K562 (cell line): ENCODE data around the gene FBXL2. TPM values are rescaled to one million over a fixed set of nuclear protein-coding genes. Genes with fewer than 3 reads are reported as not detected.

Experiments used
- ATAC-seq: fragments of 200-7000 bp; cut with Tn5 transposase; 3 replicates; pipeline ENCODE4 v1.9.1; 2020; ENCODE audit warnings: moderate library complexity
- BruUV-seq: library from RNA; stranded (reverse); fragments of 400-500 nt; replicated peaks from 2 replicates; lab custom pipeline; 2021; lab: Mats Ljungman, UMichigan
- CTCF ChIA-PET: fragments of 300-600 bp; formaldehyde crosslinking; extraction: SDS; loops from one replicate; lab custom pipeline; 2021; ENCODE audit warnings: low intra/inter-chr PET ratio; lab: Yijun Ruan, JAX
- POLR2A ChIA-PET: fragments of 300-600, 350-650 bp; sonication (Branson Sonifier 250); formaldehyde crosslinking; extraction: SDS; loops from one replicate; lab custom pipeline; 2021; ENCODE audit warnings: antibody characterized with exemption, inconsistent platforms; lab: Yijun Ruan, JAX
- DNase-seq, 4 experiments: peaks; one replicate each; pipeline versions ENCODE4 v3.0.0 to v3.0.0-alpha.2; 2011 to 2018; ENCODE audit warnings: low spot score in 3 of 4, mixed read lengths in 3 of 4; ENCODE audit errors: extremely low read depth in 1 of 4
- FAIRE-seq: peaks from 2 replicates; lab custom pipeline; 2011; peaks lifted over from hg19 to GRCh38; lab: Jason Lieb, UNC
- H2AFZ ChIP-seq: 2 replicates; pipeline ENCODE4 v1.6.0; 2011; ENCODE audit warnings: low read depth, low read length, control low read depth, inconsistent platforms
- H3K27ac ChIP-seq: fragments of 200-600 bp; 3 replicates; pipeline ENCODE4 v1.8.0; 2011; ENCODE audit warnings: low read depth, mild to moderate bottlenecking, control low read depth, inconsistent platforms, low read length, moderate library complexity, mixed read lengths; ENCODE audit errors: extremely low read depth
- H3K27me3 ChIP-seq, 2 experiments: fragments of 300-600 bp in 1 of 2; 2 replicates in 1 of 2; 3 replicates in 1 of 2; pipeline versions ENCODE4 v1.6.0 to v1.8.0; 2011; ENCODE audit warnings: inconsistent platforms in 2 of 2, low read length in 2 of 2, mild to moderate bottlenecking in 1 of 2, mixed read lengths in 1 of 2, moderate library complexity in 1 of 2; ENCODE audit not compliant: control insufficient read depth in 2 of 2, insufficient read depth in 2 of 2
- H3K36me3 ChIP-seq: fragments of 300-600 bp; 3 replicates; pipeline ENCODE4 v1.8.0; 2011; ENCODE audit warnings: mild to moderate bottlenecking, low read length, inconsistent platforms; ENCODE audit not compliant: control insufficient read depth, insufficient read depth
- H3K4me1 ChIP-seq, 2 experiments: fragments of 200-600 bp in 1 of 2; replicated peaks in 1 of 2; 2 replicates in 1 of 2; 3 replicates in 1 of 2; pipeline versions ENCODE4 v1.5.1 to v1.8.0; 2011; ENCODE audit warnings: inconsistent platforms in 2 of 2, low read length in 2 of 2, mild to moderate bottlenecking in 1 of 2, mixed read lengths in 1 of 2, moderate library complexity in 1 of 2; ENCODE audit not compliant: control insufficient read depth in 2 of 2, insufficient read depth in 2 of 2
- H3K4me2 ChIP-seq: 2 replicates; pipeline ENCODE4 v1.6.1; 2011; ENCODE audit warnings: low read length, control low read depth, inconsistent platforms, mixed read lengths; ENCODE audit not compliant: insufficient read depth
- H3K4me3 ChIP-seq: fragments of 200-600 bp; sonication (generic), shearing (Covaris generic); 2 replicates; pipeline ENCODE4 v1.5.1; 2016; ENCODE audit warnings: control low read depth, inconsistent platforms
- H3K79me2 ChIP-seq: fragments of 200-600 bp; 3 replicates; pipeline ENCODE4 v1.8.0; 2011; ENCODE audit warnings: low read length, inconsistent platforms; ENCODE audit not compliant: control insufficient read depth, insufficient read depth
- H3K9ac ChIP-seq, 2 experiments: 2 replicates each; pipeline versions ENCODE4 v1.6.0 to v1.6.1; 2011; ENCODE audit warnings: low read depth in 2 of 2, low read length in 2 of 2, control low read depth in 1 of 2, inconsistent platforms in 1 of 2, mild to moderate bottlenecking in 1 of 2, mixed read lengths in 1 of 2; ENCODE audit not compliant: insufficient read depth in 1 of 2
- H3K9me1 ChIP-seq: one replicate; pipeline ENCODE4 v1.6.0; 2011; ENCODE audit warnings: inconsistent platforms, mild to moderate bottlenecking, low read length, moderate library complexity; ENCODE audit not compliant: control insufficient read depth, insufficient read depth
- H3K9me3 ChIP-seq: replicated peaks from 2 replicates; pipeline ENCODE4 v1.5.1; 2011; ENCODE audit warnings: low read depth, low read length, inconsistent platforms; ENCODE audit not compliant: control insufficient read depth, insufficient read depth
- H4K20me1 ChIP-seq: replicated peaks from 2 replicates; pipeline ENCODE4 v1.6.1; 2011; ENCODE audit warnings: low read length, inconsistent platforms, mixed read lengths; ENCODE audit not compliant: control insufficient read depth, insufficient read depth
- MTF1 ChIP-seq: fragments of 250-450 bp; sonication (Bioruptor Pico); IDR thresholded peaks from 2 replicates; pipeline ENCODE4 v1.9.0; 2021; ENCODE audit warnings: moderate library complexity, mild to moderate bottlenecking, inconsistent platforms, borderline replicate concordance
- POU5F1 ChIP-seq: fragments of 150-350 bp; IDR thresholded peaks from 2 replicates; pipeline ENCODE4 v1.6.1; 2014; ENCODE audit warnings: borderline replicate concordance, low read length, low read depth, mild to moderate bottlenecking; ENCODE audit not compliant: partially characterized antibody
- PTTG1 ChIP-seq: fragments of 450-650 bp; IDR thresholded peaks from 2 replicates; pipeline ENCODE4 v1.6.1; 2016; ENCODE audit warnings: low read depth, mild to moderate bottlenecking, missing genetic modification characterization, missing compliant biosample characterization
- SPI1 ChIP-seq: IDR thresholded peaks from 2 replicates; pipeline ENCODE4 v1.6.1; 2011; ENCODE audit warnings: low read depth, low read length, control low read depth, borderline replicate concordance
- ZNF398 ChIP-seq: fragments of 250-450 bp; sonication (Bioruptor Pico); IDR thresholded peaks from 2 replicates; pipeline ENCODE4 v1.8.0; 2021; ENCODE audit warnings: moderate library complexity, mild to moderate bottlenecking, inconsistent platforms
- WGBS: fragments of 100-300 bp; shearing (Covaris generic); methylation state at CpG from one replicate; pipeline ENCODE4 v1.1.6; 2016; ENCODE audit warnings: low coverage, mixed read lengths; ENCODE audit not compliant: insufficient coverage; ENCODE audit errors: missing lambda C conversion rate; 5-methylcytosine and 5-hydroxymethylcytosine counted together
- in situ Hi-C: fragments of 300-500 bp; cut with MboI; formaldehyde crosslinking; loops from 4 replicates; pipeline ENCODE4 v1.15.0; 2018; ENCODE audit warnings: inconsistent platforms, mixed read lengths
- intact Hi-C: fragments of 100-400 bp; cut with micrococcal nuclease; formaldehyde crosslinking; loops from 2 replicates; pipeline ENCODE4 v1.14.2; 2022
- polyA plus RNA-seq, 8 experiments: library from polyadenylated mRNA; depleted of rRNA in 4 of 8; stranded (reverse) in 5 of 8; unstranded in 3 of 8; fragments of >200 nt; fragmentation: Nextera tagmentation in 2 of 8; fragmentation: Illumina TruSeq in 1 of 8; extraction: Ambion mirVana in 2 of 8; extraction: Trizol in 1 of 8; gene quantifications; 2 replicates each; pipeline versions ENCODE4 v1.2.1 to v1.2.3, GENCODE V29; 2011 to 2014; ENCODE audit warnings: inconsistent platforms in 1 of 8, missing spikeins in 1 of 8
- total RNA-seq, 7 experiments: library from RNA; depleted of rRNA in 6 of 7; stranded (reverse); fragments of >200 nt in 6 of 7; fragmentation: Illumina TruSeq in 2 of 7; extraction: Trizol in 2 of 7; gene quantifications; 2 replicates each; pipeline versions ENCODE4 v1.2.1 to v1.2.3, GENCODE V29; 2011 to 2021; ENCODE audit warnings: low replicate concordance in 1 of 7

Gene FBXL2
- total and polyA plus RNA-seq, 9 of the 15 experiments (the other 6 are each of a cell fraction or from before 2014, with no cell fraction given): 1.3 to 6.9 (median 1.9) TPM

GRCh38 chr3:33430061-33430460 lies 152.8 kb downstream of the FBXL2 start:
- Histone ChIP-seq H2AFZ (no peak overlapping the region), H3K79me2 (peaks cover 98% of the 10 kb centered on the region), H3K36me3 (peaks cover 11% of the 10 kb centered on the region; the same call in 1 of the 3 replicates), H3K9me1 (no peaks in the 10 kb centered on the region), H3K4me2 (no peak overlapping the region; the same call in 1 of the 2 replicates), H4K20me1 (peaks cover 23% of the 10 kb centered on the region; the same call in 1 of the 2 replicates), H3K27ac (no peak overlapping the region), H3K4me1 (peaks cover 3 to 15% of the 10 kb centered on the region in 2 experiments; a peak in 3 of 5 replicates), H3K4me3 (no peak overlapping the region), H3K9ac (no peak overlapping the region), H3K9me3 (no peaks in the 10 kb centered on the region), H3K27me3 (no peaks in the 10 kb centered on the region)
- intact Hi-C loops (no loop called here), in situ Hi-C loops (no loop called here)
- TF ChIP-seq ZNF398 (CRISPR knock-in tag) (no peak), MTF1 (CRISPR knock-in tag) (no peak), PTTG1 (tag) (no peak), SPI1 (no peak), POU5F1 (no peak)
- FAIRE-seq (no peak), ATAC-seq (peak; percentile 22), DNase-seq (no peak)
- no TSS peak for BruUV-seq
- ChIA-PET POLR2A (interaction anchor here (0.6 to 6.9 kb wide), 7 partner anchors 9 to 1590 kb away, joined by 3 to 94 read pairs (median 5); partner anchors contain the start of gene UBP1), CTCF (no interaction called here)
- WGBS: 77% methylated on average over 1 of the region's 1 CpG
